Endothelial cell of umbilical vein (primary cell): ENCODE results near the gene ITFG1. TPM values are rescaled to one million over a fixed set of nuclear protein-coding genes. Genes with fewer than 3 reads are reported as not detected.
A peak's percentile ranks its signal among the peaks of the same experiment; 100 is the strongest.

Source experiments
- Bru-seq: library from RNA; stranded (reverse); fragments of 400-500 nt; gene quantifications from one replicate; lab custom pipeline; 2021; lab: Mats Ljungman, UMichigan
- BruChase-seq, 2 experiments: library from RNA; stranded (reverse); fragments of 400-500 nt; gene quantifications; one replicate each; lab custom pipeline; 2021; lab: Mats Ljungman, UMichigan
- BruUV-seq: library from RNA; stranded (reverse); fragments of 400-500 nt; replicated peaks from 2 replicates; lab custom pipeline; 2021; lab: Mats Ljungman, UMichigan
- CTCF ChIA-PET: fragments of 300-600, 350-600 bp; sonication (Branson Sonifier 250); formaldehyde crosslinking; loops from one replicate; lab custom pipeline; 2021; ENCODE audit warnings: antibody characterized with exemption, inconsistent platforms; lab: Charles Lee
- POLR2A ChIA-PET: fragments of 300-600, 350-600 bp; sonication (Branson Sonifier 250); formaldehyde crosslinking; loops from one replicate; lab custom pipeline; 2021; ENCODE audit warnings: antibody characterized with exemption, inconsistent platforms; lab: Charles Lee
- DNase-seq: peaks from one replicate; pipeline ENCODE4 v3.0.0-alpha.2; 2011; ENCODE audit warnings: low read depth, low spot score
- FAIRE-seq: peaks from 2 replicates; lab custom pipeline; 2011; peaks lifted over from hg19 to GRCh38; lab: Jason Lieb, UNC
- H2AFZ ChIP-seq: 2 replicates; pipeline ENCODE4 v1.6.0; 2012; ENCODE audit warnings: low read depth, low read length, control low read depth, inconsistent platforms
- H3K27ac ChIP-seq: 2 replicates; pipeline ENCODE4 v1.5.1; 2011; ENCODE audit warnings: low read depth, mild to moderate bottlenecking, control low read depth, low read length, moderate library complexity; ENCODE audit not compliant: insufficient read depth
- H3K27me3 ChIP-seq, 2 experiments: 2 replicates each; pipeline versions ENCODE4 v1.6.0 to v1.6.1; 2011; ENCODE audit warnings: low read length in 2 of 2, mixed read lengths in 1 of 2; ENCODE audit not compliant: control insufficient read depth in 2 of 2, insufficient read depth in 2 of 2
- H3K36me3 ChIP-seq, 2 experiments: 2 replicates in 1 of 2; 3 replicates in 1 of 2; pipeline ENCODE4 v1.5.1; 2011; ENCODE audit warnings: low read length in 2 of 2, mild to moderate bottlenecking in 1 of 2, moderate library complexity in 1 of 2; ENCODE audit not compliant: control insufficient read depth in 2 of 2, insufficient read depth in 2 of 2; ENCODE audit errors: extremely low read depth in 1 of 2
- H3K4me1 ChIP-seq: 3 replicates; pipeline ENCODE4 v1.5.1; 2011; ENCODE audit warnings: mild to moderate bottlenecking, low read length; ENCODE audit not compliant: control insufficient read depth, insufficient read depth; ENCODE audit errors: extremely low read depth
- H3K4me2 ChIP-seq: 2 replicates; pipeline ENCODE4 v1.6.1; 2011; ENCODE audit warnings: low read length, control low read depth, mixed read lengths; ENCODE audit not compliant: insufficient read depth
- H3K4me3 ChIP-seq, 3 experiments: fragments of 200-600 bp in 1 of 3; sonication (generic), shearing (Covaris generic) in 1 of 3; replicated peaks in 1 of 3; 2 replicates each; pipeline ENCODE4 v1.5.1; 2011 to 2016; ENCODE audit warnings: control low read depth in 3 of 3, low read length in 3 of 3, mild to moderate bottlenecking in 2 of 3, inconsistent platforms in 1 of 3, low read depth in 1 of 3, moderate library complexity in 1 of 3; ENCODE audit not compliant: insufficient read depth in 1 of 3
- H3K79me2 ChIP-seq: 2 replicates; pipeline ENCODE4 v1.6.0; 2012; ENCODE audit warnings: low read length, inconsistent platforms; ENCODE audit not compliant: control insufficient read depth, insufficient read depth
- H3K9ac ChIP-seq: replicated peaks from 2 replicates; pipeline ENCODE3; 2011; ENCODE audit warnings: low read length, control low read depth; ENCODE audit not compliant: insufficient read depth; ENCODE audit errors: extremely low read depth
- H3K9me1 ChIP-seq: replicated peaks from 3 replicates; pipeline ENCODE4 v1.6.0; 2011; ENCODE audit warnings: mild to moderate bottlenecking, low read length; ENCODE audit not compliant: control insufficient read depth, insufficient read depth; ENCODE audit errors: extremely low read depth
- H3K9me3 ChIP-seq: replicated peaks from 2 replicates; pipeline ENCODE4 v1.5.1; 2012; ENCODE audit warnings: low read length, inconsistent platforms; ENCODE audit not compliant: control insufficient read depth, insufficient read depth
- H4K20me1 ChIP-seq: replicated peaks from 2 replicates; pipeline ENCODE3; 2011; ENCODE audit warnings: mild to moderate bottlenecking, low read length; ENCODE audit not compliant: control insufficient read depth, insufficient read depth; ENCODE audit errors: extremely low read depth
- EZH2 ChIP-seq: IDR thresholded peaks from 2 replicates; pipeline ENCODE4 v1.6.1; 2012; ENCODE audit warnings: borderline replicate concordance, low read depth, mild to moderate bottlenecking, moderate library complexity, low read length, inconsistent platforms; ENCODE audit not compliant: severe bottlenecking
- FOS ChIP-seq: IDR thresholded peaks from 2 replicates; pipeline ENCODE4 v1.6.1; 2011; ENCODE audit warnings: mild to moderate bottlenecking, low read length, moderate library complexity, borderline replicate concordance; ENCODE audit not compliant: insufficient read depth
- GATA2 ChIP-seq: IDR thresholded peaks from 2 replicates; pipeline ENCODE4 v1.7.0; 2011; ENCODE audit warnings: low read depth, mild to moderate bottlenecking, moderate library complexity, mixed read lengths, low read length; ENCODE audit not compliant: insufficient read length, insufficient read depth
- JUN ChIP-seq: IDR thresholded peaks from 2 replicates; pipeline ENCODE4 v1.6.1; 2011; ENCODE audit warnings: borderline replicate concordance, low read depth; ENCODE audit not compliant: insufficient read length, insufficient read depth
- MYC ChIP-seq: IDR thresholded peaks from one replicate; pipeline ENCODE4 v1.6.1; 2011; ENCODE audit warnings: mild to moderate bottlenecking, low read depth, low read length
- POLR2A ChIP-seq: IDR thresholded peaks from 2 replicates; pipeline ENCODE4 v1.6.1; 2012; ENCODE audit warnings: low read depth, mild to moderate bottlenecking, control low read depth, low read length
- POLR2AphosphoS5 ChIP-seq: IDR thresholded peaks from 2 replicates; pipeline ENCODE4 v1.6.1; 2012; ENCODE audit warnings: low read depth, mild to moderate bottlenecking, control low read depth, low read length, moderate library complexity; ENCODE audit not compliant: insufficient read depth
- dilution Hi-C: fragments of 300-500 bp; cut with MboI; formaldehyde crosslinking; loops from one replicate; pipeline ENCODE4 v1.15.0; 2019; ENCODE audit warnings: low sequenced_read_pairs; ENCODE audit not compliant: extremely low pct_ligation_motif_present
- intact Hi-C: fragments of 100-400 bp; cut with micrococcal nuclease; formaldehyde crosslinking; loops from one replicate; pipeline ENCODE4 v1.10.0; 2022
- long read RNA-seq: library from polyadenylated mRNA; stranded (forward); transcript quantifications from one replicate; pipeline ENCODE4 v2.0.0, GENCODE V29; 2021
- polyA minus RNA-seq, 3 experiments: library from RNA; depleted of rRNA, polyadenylated mRNA; stranded (reverse); fragments of >200 nt; gene quantifications; 1 replicate in 1 of 3; 2 replicates in 2 of 3; pipeline ENCODE4 v1.2.3, GENCODE V29; 2011
- polyA plus RNA-seq, 4 experiments: library from polyadenylated mRNA; depleted of rRNA in 3 of 4; stranded (reverse) in 3 of 4; unstranded in 1 of 4; fragments of >200 nt; gene quantifications; 2 replicates each; pipeline versions ENCODE4 v1.2.1 to v1.2.3, GENCODE V29; 2011 to 2012; ENCODE audit warnings: missing spikeins in 1 of 4
- total RNA-seq: library from RNA; stranded (reverse); gene quantifications from 2 replicates; pipeline ENCODE4 v1.2.3, GENCODE V29; 2021
- TF ChIP-seq, protein P1 (sequence below), 2 donors: IDR thresholded peaks; 1 replicate in 1 of 2; 2 replicates in 1 of 2; pipeline ENCODE4 v1.5.1; 2011; ENCODE audit warnings: low read length in 2 of 2, mild to moderate bottlenecking in 2 of 2, moderate library complexity in 2 of 2, control low read depth in 1 of 2, inconsistent platforms in 1 of 2, low read depth in 1 of 2; ENCODE audit not compliant: insufficient read depth in 1 of 2; ENCODE audit errors: extremely low read depth in 1 of 2
- TF ChIP-seq, protein P2 (sequence below): IDR thresholded peaks from 2 replicates; pipeline ENCODE4 v1.6.1; 2011; ENCODE audit not compliant: insufficient read depth, insufficient read length

The ITFG1 gene
- total RNA-seq (38.0 and 44.2 TPM in 2 replicates), polyA plus RNA-seq (31.6 and 32.1 TPM in 2 replicates), polyA minus RNA-seq (21.8 and 39.6 TPM in 2 replicates), Bru-seq, nascent RNA (percentile 77 among the genes with signal in this experiment), BruChase-seq, experiment 1, labeled RNA remaining after a 6-hour chase (percentile 59 among the genes with signal in this experiment), BruChase-seq, experiment 2, labeled RNA remaining after a 2-hour chase (percentile 63 among the genes with signal in this experiment)
- polyA plus RNA-seq (2011; cell fraction: cytosol; rRNA removed), result 37.1 and 48.7 TPM in 2 replicates
- 24.4 and 28.7 TPM in 2 replicates for polyA plus RNA-seq (2011; cell fraction: nucleus; rRNA removed)
- 46.7 and 51.9 TPM in 2 replicates for polyA plus RNA-seq (2012)
- polyA minus RNA-seq (2011; cell fraction: cytosol; rRNA and poly(A)+ RNA removed), result 12.7 TPM
- 56.3 and 75.2 TPM in 2 replicates for polyA minus RNA-seq (2011; cell fraction: nucleus; rRNA and poly(A)+ RNA removed)
- long read RNA-seq, transcript ITFG1-201 (18 exons, 3,400 nt), result major isoform, 172 of 226 reads
- long read RNA-seq, partial matches to known transcripts, result 5 of 226 reads
- long read RNA-seq, other reads (novel, unspliced or antisense), result 49 of 226 reads

DNA sequence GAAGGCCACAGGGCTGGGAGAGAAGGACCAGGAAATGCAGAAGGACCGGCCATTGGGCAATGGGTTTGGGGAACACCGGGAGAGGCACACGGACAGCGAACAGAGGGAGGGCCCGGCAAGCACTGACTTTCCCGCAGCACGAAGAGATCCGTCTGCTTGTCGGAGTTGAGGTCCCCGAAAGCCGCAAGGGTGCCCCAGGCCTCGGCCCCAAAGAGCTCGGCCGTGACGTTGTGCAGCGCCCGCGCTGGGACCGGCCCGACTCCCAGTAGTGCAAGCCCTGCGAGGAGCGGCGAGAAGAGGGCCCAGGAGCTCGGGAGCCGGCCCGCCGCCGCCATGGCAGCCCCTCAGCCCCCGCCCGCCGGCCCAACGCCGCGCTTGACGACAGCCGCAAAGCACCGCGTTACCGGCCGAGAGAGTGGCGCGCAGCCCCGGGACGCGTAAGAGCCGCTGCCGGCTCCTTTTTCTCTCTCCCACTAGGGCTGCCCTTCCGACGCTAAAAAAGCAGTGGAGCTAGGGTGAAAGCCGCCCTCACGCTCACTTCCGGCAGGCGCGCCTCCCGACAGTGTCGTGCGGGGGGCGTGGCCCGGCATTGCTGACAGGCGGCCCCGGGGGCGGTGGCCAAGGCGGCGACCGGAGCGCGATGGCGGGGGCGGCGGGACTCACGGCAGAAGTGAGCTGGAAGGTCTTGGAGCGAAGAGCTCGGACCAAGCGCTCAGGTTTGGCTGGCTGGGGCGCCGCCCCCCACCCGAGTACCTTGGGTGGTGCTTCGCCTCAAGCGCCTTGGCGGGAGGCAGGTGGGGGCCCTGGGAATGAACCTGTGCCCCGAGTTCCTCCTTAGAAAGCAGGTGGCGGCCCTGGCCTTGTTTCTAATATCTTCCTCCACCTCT lies at the start of gene ITFG1, which contains the start of gene PHKB:
TSS of gene ITFG1 (minus strand) at position 353 of the 887 bp plus-strand sequence. CDS start at position 335, 18 bp downstream.
TSS of gene PHKB (plus strand) at position 621 of the 887 bp plus-strand sequence. CDS start at position 641, 20 bp downstream.
- CTCF ChIA-PET, result interaction anchor here (1.0 to 2.3 kb wide), 7 partner anchors 9 to 704 kb away, joined by 3 to 10 read pairs (median 7); partner anchors contain the start of gene NETO2
- peak; percentile 59 for FAIRE-seq
- BruUV-seq, result no TSS peak

More for the DNA sequence above, at the start of gene ITFG1, which contains the start of gene PHKB:
- H3K79me2 ChIP-seq, result peaks cover 20% of the 10 kb centered on the region
- no peaks in the 10 kb centered on the region for H3K36me3 ChIP-seq
- H2AFZ ChIP-seq, result peak within 1 kb of the TSS; percentile 94
- H4K20me1 ChIP-seq, result no peaks in the 10 kb centered on the region
- peak within 1 kb of the TSS; percentile 99 for H3K27ac ChIP-seq
- intact Hi-C loops (loop anchor here (1.0 to 10.0 kb wide), 6 partner anchors 181 to 696 kb away; partner anchors contain the start of genes ABCC12 and NETO2), dilution Hi-C loops (no loop called here)
- DNase-seq, result peak; percentile 90
- peak within 1 kb of the TSS; percentile 67 to 99 (median 77) for H3K4me3 ChIP-seq
- H3K9me1 ChIP-seq, result no peaks in the 10 kb centered on the region
- peak within 1 kb of the TSS; percentile 97 for H3K9ac ChIP-seq
- POLR2A ChIA-PET, result interaction anchor here (0.9 kb wide), 2 partner anchors 10 to 316 kb away, joined by 3 read pairs; no protein-coding TSS in a partner anchor
- H3K9me3 ChIP-seq, result no peaks in the 10 kb centered on the region
- peak; percentile 82 for TF ChIP-seq POLR2A
- no peak for TF ChIP-seq EZH2
- no peak for TF ChIP-seq MYC
- TF ChIP-seq, protein P1, sequence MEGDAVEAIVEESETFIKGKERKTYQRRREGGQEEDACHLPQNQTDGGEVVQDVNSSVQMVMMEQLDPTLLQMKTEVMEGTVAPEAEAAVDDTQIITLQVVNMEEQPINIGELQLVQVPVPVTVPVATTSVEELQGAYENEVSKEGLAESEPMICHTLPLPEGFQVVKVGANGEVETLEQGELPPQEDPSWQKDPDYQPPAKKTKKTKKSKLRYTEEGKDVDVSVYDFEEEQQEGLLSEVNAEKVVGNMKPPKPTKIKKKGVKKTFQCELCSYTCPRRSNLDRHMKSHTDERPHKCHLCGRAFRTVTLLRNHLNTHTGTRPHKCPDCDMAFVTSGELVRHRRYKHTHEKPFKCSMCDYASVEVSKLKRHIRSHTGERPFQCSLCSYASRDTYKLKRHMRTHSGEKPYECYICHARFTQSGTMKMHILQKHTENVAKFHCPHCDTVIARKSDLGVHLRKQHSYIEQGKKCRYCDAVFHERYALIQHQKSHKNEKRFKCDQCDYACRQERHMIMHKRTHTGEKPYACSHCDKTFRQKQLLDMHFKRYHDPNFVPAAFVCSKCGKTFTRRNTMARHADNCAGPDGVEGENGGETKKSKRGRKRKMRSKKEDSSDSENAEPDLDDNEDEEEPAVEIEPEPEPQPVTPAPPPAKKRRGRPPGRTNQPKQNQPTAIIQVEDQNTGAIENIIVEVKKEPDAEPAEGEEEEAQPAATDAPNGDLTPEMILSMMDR (IDR thresholded peaks at IDR 0.05; ENCODE audit: extremely low read depth in 1 of 2, insufficient read depth in 1 of 2, low read depth in 1 of 2, low read length in 2 of 2), result no peak
- TF ChIP-seq JUN, result no peak
- TF ChIP-seq GATA2, result no peak
- TF ChIP-seq, protein P2, sequence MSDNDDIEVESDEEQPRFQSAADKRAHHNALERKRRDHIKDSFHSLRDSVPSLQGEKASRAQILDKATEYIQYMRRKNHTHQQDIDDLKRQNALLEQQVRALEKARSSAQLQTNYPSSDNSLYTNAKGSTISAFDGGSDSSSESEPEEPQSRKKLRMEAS, result no peak
- no peak for TF ChIP-seq FOS
- TF ChIP-seq POLR2AphosphoS5, result peak; percentile 83
- peak within 1 kb of the TSS; percentile 97 for H3K4me2 ChIP-seq
- no peaks in the 10 kb centered on the region for H3K27me3 ChIP-seq
- peaks cover 31% of the 10 kb centered on the region for H3K4me1 ChIP-seq
